Left renal pelvis (tissue), 4 donors: ENCODE measurements around the gene CGNL1. TPM values are rescaled to one million over a fixed set of nuclear protein-coding genes. Genes with fewer than 3 reads are reported as not detected.

Experiments used
- DNase-seq, 4 donors: peaks; one replicate each; pipeline ENCODE4 v3.0.0-alpha.2; 2013; ENCODE audit warnings: low read depth in 4 of 4, low spot score in 3 of 4
- polyA plus RNA-seq, 4 donors: library from polyadenylated mRNA; unstranded; fragments of 120-200 nt; gene quantifications; one replicate each; pipeline ENCODE4 v1.2.1, GENCODE V29; 2013; ENCODE audit not compliant: insufficient read length in 4 of 4

Gene CGNL1
- polyA plus RNA-seq, 4 donors = 58.3 to 66.1 (median 62.2) TPM

- DNase-seq = no peak
Measured at GRCh38 chr15:57384024-57384423, 7.7 kb downstream of the CGNL1 start.

GRCh38 chr15:57384816-57385215 is 8.5 kb downstream of the CGNL1 start:
- DNase-seq = no peak

- no peak for DNase-seq
Measured at GRCh38 chr15:57385923-57386390, 9.7 kb downstream of the CGNL1 start.

- DNase-seq = no peak
Measured at GRCh38 chr15:57386976-57387375, 10.7 kb downstream of the CGNL1 start.

GRCh38 chr15:57387564-57388076 is 11.3 kb downstream of the CGNL1 start:
- DNase-seq = no peak

GRCh38 chr15:57388464-57388863 is 12.2 kb downstream of the CGNL1 start:
- DNase-seq = no peak

GRCh38 chr15:57389991-57390390 is 13.7 kb downstream of the CGNL1 start:
- DNase-seq = no peak

GRCh38 chr15:57390583-57390982 is 14.3 kb downstream of the CGNL1 start:
- DNase-seq = no peak

- no peak for DNase-seq
Measured at GRCh38 chr15:57391537-57391936, 15.2 kb downstream of the CGNL1 start.

GRCh38 chr15:57393061-57393460 is 16.8 kb downstream of the CGNL1 start:
- no peak for DNase-seq

- DNase-seq = no peak
Measured at GRCh38 chr15:57395292-57395691, 19.0 kb downstream of the CGNL1 start.

- no peak for DNase-seq
Measured at GRCh38 chr15:57398336-57398735, 22.0 kb downstream of the CGNL1 start.

- DNase-seq = no peak
Measured at GRCh38 chr15:57401546-57401945, 25.2 kb downstream of the CGNL1 start.

GRCh38 chr15:57403017-57403416 is 26.7 kb downstream of the CGNL1 start:
- no peak for DNase-seq

- DNase-seq = no peak
Measured at GRCh38 chr15:57403566-57404325, 27.4 kb downstream of the CGNL1 start.

- DNase-seq = no peak
Measured at GRCh38 chr15:57405133-57405532, 28.8 kb downstream of the CGNL1 start.

GRCh38 chr15:57406062-57406772 is 29.9 kb downstream of the CGNL1 start:
- no peak for DNase-seq

- DNase-seq = no peak
Measured at GRCh38 chr15:57410373-57410772, 34.1 kb downstream of the CGNL1 start.

GRCh38 chr15:57411945-57412768 is 35.9 kb downstream of the CGNL1 start:
- DNase-seq = no peak

GRCh38 chr15:57415602-57416001 is 39.3 kb downstream of the CGNL1 start:
- no peak for DNase-seq

- no peak for DNase-seq
Measured at GRCh38 chr15:57418635-57419034, 42.3 kb downstream of the CGNL1 start.
